DMS 273 (cell line): ENCODE results near the gene SLC12A3.

Experiments
- DNase-seq: peaks from one replicate; lab custom pipeline; 2025; ENCODE audit not compliant: unreplicated experiment; lab: John Stamatoyannopoulos, UW

The SLC12A3 gene, protein sequence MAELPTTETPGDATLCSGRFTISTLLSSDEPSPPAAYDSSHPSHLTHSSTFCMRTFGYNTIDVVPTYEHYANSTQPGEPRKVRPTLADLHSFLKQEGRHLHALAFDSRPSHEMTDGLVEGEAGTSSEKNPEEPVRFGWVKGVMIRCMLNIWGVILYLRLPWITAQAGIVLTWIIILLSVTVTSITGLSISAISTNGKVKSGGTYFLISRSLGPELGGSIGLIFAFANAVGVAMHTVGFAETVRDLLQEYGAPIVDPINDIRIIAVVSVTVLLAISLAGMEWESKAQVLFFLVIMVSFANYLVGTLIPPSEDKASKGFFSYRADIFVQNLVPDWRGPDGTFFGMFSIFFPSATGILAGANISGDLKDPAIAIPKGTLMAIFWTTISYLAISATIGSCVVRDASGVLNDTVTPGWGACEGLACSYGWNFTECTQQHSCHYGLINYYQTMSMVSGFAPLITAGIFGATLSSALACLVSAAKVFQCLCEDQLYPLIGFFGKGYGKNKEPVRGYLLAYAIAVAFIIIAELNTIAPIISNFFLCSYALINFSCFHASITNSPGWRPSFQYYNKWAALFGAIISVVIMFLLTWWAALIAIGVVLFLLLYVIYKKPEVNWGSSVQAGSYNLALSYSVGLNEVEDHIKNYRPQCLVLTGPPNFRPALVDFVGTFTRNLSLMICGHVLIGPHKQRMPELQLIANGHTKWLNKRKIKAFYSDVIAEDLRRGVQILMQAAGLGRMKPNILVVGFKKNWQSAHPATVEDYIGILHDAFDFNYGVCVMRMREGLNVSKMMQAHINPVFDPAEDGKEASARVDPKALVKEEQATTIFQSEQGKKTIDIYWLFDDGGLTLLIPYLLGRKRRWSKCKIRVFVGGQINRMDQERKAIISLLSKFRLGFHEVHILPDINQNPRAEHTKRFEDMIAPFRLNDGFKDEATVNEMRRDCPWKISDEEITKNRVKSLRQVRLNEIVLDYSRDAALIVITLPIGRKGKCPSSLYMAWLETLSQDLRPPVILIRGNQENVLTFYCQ

DNA sequence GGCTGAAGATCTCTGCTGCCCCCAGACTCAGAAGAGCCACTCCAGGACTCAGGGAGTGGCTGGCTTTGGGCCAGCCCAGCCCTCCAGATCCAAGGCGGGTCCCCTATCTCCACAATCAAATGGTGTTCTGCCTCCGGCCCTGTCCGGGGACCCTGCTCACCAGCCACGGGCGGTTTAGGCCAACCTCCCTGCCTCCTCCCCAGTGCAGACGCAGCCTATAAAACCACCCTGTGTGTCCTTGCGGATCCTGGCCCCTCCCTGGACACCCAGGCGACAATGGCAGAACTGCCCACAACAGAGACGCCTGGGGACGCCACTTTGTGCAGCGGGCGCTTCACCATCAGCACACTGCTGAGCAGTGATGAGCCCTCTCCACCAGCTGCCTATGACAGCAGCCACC is at the start of gene SLC12A3:
TSS of gene SLC12A3 (plus strand) at position 248 of the 400 bp plus-strand sequence. CDS start at position 277, 29 bp downstream.
- no peak for DNase-seq

GRCh38 chr16:56815721-56816120 is 49.3 kb upstream of the SLC12A3 start:
- no peak for DNase-seq

GRCh38 chr16:56817056-56817455 is 48.0 kb upstream of the SLC12A3 start:
- no peak for DNase-seq

DNA sequence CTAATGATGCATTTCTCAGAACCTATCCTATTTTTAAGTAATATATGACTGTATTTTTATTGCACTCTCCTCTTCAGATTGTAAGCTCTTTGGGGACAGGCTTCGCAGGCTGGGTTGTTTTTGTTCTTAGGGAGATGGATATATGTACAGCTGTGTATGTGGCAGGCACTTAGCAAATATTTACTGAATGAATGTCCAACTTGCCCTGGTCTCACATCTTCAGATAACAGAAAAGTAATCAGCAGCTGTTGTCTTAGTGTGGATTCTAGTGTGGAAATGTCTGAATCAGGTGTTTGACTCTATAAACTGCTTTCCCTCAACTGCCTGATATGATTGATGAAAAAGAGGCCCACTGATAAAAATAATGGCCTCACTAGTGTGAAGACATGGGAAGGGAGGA is 47.1 kb upstream of the SLC12A3 start:
- DNase-seq, result no peak

- DNase-seq, result no peak
Observed at GRCh38 chr16:56823081-56823733, 41.8 kb upstream of the SLC12A3 start.

DNA sequence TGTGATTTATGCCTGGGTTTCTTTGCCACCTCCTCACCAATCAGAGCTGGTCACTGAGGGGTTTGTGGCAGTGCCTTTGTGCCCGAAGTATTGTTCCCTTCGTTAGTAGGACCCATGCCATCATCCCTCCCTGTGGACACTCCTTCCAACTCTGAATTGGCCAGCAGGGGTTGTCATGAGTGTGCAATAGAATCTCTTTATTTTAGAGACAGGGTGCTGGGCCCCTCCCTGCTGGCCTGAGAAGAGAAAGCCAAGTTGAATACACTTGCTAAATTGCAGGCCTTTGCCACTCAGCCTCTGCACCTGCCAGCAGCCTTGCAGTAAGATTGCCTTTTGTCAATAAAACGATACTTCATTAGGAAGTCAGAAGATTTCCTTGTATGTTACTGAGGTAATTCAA is 40.7 kb upstream of the SLC12A3 start:
- peak; percentile 30 for DNase-seq

- no peak for DNase-seq
Observed at GRCh38 chr16:56824804-56825203, 40.2 kb upstream of the SLC12A3 start.

GRCh38 chr16:56825826-56826225 is 39.2 kb upstream of the SLC12A3 start:
- no peak for DNase-seq

DNA sequence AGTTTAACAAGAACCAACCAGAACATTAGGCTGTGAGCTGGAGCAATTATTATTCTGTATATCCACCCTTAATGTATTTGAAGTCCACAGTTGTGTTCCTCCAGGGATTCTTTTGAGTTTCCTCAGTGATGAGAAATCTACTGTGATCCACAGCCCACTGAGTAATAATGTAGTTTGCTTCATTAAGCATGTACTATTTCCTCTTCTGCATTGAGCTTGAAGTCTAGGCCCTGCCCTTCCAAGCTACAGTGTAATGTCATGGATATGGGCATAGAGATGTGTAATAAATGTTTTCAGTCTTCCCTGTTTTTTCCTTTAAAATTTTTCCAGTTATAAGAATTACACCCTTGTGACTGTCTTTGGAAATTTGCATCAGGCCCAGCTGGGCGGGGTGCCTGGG is 36.4 kb upstream of the SLC12A3 start:
- no peak for DNase-seq

DNA sequence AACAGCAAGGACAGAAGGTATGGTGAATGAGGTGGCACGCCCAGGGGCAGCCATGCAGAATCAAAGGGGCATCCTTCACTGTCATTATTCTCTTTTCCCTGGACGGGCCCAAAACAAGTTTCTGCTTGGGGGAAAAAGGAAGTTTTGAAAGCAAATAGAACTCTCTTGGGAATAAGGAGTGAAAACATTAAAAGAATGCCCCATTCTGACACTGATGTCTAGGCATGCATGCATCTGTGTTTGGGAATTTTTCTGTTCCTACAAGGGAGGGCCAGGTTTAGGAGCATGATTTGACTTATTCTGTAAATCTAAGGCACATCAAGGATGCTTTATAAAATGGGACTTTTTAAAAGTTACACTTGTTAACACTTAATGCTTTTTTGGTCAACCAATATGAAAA is 34.3 kb upstream of the SLC12A3 start:
- no peak for DNase-seq

DNA sequence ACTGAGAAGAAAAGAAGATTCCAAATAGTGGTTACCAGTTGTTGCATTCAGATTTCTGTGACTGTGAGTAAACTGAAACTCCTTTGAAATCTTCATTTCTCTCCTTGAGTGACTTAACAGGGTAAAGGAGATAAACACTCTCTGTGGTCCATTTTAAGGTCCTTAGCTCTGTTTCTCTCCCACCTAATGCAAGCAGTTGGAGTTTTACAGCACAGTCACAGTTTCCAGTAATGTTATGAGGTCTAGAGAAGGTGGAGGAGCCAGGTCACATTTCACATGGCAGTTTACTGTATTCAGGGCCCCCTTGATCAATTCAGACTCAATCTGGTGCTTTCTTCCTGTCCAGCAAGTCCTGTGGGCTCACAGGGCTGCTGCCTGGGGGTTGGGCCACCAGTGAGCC is 32.2 kb upstream of the SLC12A3 start:
- no peak for DNase-seq

- no peak for DNase-seq
Observed at GRCh38 chr16:56833243-56833970, 31.6 kb upstream of the SLC12A3 start.

DNA sequence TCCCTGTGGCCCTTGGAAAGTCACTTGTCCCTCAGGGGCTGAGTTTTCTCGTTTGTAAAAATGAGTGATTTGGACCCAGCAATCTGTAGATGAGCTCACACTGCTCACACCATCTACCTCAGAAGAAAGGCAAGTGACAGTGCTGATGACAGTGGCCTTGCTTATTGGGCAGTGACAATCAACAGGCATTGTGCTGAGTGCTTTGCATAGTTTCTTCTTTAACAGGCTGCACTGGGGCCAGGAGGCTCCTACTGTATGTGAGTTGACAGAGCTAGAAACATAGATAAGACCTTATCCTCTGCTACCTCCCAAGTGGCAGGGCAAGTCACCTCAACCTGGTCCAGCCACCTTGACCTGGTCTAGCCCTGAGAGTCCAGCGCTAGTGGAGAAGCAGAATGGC is 29.7 kb upstream of the SLC12A3 start:
- DNase-seq, result no peak

DNA sequence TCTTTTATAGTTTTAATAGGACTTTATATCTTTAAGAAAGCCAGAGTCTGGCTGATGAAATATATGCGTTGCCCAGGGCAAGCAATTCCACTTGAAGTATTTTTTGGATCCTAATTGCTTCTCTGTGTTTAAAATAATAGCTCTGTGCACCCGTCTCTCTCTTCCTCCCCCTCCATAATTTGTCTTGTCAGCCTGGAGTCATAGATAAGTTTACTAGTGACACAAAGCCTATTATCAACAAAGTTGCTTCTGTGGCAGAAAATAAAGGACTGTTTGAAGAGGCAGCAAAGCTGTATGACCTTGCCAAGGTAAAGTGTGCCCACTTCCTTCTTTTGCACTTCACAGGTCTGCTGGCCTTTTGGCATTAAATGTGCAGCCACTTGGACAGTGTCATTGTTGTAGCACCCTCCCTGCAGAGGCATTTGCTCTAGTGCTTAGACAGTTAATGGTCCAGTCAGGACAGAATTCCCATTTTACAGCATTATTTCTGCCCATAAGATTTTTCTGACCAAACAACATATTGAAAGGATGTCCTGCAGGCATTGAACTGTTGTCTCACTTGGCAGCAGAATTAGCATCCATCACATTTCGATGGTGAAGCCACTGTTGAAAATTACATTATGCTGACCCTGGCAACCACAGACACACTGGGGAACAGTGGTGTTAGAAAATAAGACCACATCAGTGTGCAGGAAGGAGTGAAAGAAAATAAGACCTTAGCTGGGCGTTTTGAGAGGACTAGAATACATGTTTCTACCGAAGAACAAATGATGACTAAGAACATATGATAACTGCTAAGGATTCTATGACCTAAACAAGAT is 28.4 kb upstream of the SLC12A3 start:
- DNase-seq, result no peak

DNA sequence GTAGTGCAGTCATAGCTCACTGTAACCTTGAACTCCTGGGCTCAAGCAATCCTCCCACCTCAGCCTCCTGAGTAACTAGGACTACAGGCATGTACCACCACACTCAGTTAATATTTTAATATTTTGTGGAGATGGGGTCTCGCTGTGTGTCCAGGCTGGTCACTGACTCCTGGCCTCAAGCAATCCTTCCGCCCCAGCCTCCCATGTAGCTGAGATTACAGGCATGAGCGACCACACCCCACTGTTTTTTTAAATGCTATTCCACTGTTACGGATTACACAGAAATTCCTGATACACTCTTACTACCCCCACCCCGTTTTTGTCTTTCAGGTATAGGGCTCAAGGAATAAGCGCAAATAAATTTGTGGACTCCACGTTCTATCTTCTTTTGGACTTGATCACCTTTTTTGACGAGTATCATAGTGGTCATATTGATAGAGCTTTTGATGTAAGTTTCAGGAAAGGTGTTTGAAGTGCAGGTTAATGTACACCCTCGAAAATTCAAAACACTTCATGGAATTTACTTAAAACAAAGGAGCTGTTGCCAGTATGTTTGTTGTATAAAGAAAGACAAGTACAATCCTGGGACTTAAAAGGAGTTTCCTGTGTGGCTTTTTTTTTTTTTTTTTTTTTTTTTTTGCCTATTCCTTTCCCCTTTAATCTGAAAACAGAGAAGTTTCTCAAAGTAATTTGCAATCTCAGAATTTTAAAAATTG is 26.2 kb upstream of the SLC12A3 start:
- DNase-seq, result no peak

DNA sequence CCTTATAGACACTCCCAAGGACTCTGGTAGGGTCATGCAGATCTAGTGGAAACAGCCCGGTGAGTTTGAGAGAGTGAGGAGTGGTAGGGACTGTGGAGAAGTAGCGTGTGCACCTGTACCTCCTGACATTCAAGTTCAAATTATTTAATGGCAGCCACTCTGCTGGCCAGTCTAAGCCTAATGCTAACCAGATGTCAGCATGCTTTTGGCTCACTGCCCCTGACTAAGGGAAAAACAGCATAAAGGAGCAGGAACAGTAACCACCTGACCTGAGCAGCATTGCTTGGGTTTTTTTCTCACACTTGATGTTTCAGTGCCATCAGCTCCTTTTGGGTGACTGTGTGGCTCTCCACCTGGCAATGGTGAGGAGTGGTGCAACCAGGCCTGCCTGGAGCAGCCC is 23.8 kb upstream of the SLC12A3 start:
- peak; percentile 41 for DNase-seq

- DNase-seq, result no peak
Observed at GRCh38 chr16:56841659-56842058, 23.3 kb upstream of the SLC12A3 start.

GRCh38 chr16:56842133-56842532 is 22.9 kb upstream of the SLC12A3 start:
- no peak for DNase-seq

- DNase-seq, result no peak
Observed at GRCh38 chr16:56844056-56844455, 21.0 kb upstream of the SLC12A3 start.
